GM19324 (cell line): ENCODE measurements around the gene MTG2.
"Not testable (repeated sequence)": the region's sequence is repeated elsewhere in the genome, so short reads cannot be mapped to it uniquely, and the experiment has no call there.

Experiments used
- ATAC-seq: cut with Tn5 transposase; IDR thresholded peaks from one replicate; pipeline ENCODE4 v1.9.1; 2021; ENCODE audit warnings: mild to moderate bottlenecking, moderate library complexity; ENCODE audit not compliant: unreplicated experiment, low FRiP score

MTG2 gene

DNA sequence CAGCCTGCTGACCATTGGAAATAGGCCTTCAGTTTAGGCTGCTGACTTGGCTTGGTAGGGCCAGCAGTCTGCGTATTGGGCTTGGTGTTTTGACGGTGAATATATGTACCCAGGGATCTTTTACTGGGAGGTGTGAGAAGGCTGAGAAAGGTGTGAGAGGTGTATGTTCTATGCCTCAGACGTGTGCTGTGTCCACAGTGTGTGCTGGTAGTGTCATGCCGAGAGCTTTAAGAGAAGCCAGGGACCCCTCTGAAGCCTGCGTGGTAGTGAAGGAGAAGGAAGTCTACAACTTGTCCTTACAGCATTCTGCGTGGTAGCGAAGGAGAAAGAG lies 37.2 kb upstream of the MTG2 start:
- ATAC-seq, result no peak

DNA sequence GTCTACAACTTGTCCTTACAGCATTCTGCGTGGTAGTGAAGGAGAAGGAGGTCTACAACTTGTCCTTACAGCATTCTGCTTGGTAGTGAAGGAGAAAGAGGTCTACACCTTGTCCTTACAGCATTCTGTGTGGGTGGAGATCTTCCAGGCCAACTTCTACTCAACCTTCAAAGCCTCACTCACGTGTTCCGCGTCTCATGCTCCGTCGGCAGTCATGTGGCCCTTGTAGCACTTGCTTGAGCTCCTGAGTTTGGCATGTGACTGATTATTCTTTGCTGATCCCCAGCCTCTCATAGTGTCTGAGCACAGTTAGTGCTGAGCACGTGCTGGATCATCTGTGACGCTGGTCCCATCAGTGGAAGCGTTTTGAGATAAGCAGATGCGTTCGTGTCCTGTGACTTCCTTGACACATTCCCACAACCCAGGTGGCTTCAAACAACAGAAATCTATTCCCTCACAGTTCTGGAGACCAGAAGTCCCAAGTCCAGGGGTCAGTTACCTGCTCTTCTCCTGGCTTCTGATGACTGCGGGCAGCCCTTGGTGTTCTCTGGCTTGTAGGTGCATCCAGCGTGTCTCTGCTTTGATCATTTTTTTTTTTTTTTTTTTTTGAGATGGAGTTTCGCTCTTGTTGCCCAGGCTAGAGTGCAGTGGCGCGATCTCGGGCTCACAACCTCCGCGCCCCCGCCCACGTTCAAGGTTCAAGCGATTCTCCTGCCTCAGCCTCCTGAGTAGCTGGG lies 36.6 kb upstream of the MTG2 start:
- no peak for ATAC-seq

DNA sequence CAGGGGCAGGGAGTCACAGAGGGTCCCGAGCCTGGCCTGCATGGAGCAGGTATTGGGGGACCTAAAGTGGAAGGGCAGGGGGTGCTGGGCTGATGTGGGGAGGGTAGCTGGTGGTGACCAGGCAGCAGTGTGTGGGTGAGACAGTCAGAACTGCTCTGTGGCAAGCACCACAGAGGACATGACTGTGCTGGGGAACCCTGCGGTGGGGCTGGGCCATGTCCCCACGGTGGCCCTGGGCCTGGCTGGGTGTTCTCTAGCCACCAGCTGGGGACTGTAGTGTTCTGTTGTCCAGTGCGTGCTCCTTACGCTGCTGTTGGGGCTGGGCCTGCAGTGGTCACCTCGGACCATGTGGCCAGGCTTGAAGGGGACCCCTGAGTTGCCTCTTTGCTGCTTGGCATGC lies 35.7 kb upstream of the MTG2 start:
- no peak for ATAC-seq

DNA sequence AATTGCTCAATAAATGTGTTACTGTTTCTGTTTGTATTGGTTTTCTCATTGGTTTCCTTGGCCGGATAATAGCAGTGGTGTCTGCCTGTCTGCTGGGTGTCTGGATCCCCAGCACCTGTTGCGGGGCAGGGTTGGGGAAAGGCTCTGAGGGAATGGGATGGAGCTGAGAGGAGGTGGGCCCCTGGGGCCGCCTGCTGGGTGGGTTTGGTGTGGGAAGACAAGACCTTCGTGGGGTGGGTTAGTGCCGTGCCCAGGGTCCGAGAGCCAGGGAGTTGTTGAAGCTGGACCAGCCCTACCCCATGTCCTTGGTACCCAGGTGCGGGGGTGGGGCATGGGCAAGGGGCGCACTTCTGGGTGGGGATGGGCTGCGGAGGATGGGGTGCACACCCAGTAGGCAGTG lies 35.3 kb upstream of the MTG2 start:
- ATAC-seq, result no peak

DNA sequence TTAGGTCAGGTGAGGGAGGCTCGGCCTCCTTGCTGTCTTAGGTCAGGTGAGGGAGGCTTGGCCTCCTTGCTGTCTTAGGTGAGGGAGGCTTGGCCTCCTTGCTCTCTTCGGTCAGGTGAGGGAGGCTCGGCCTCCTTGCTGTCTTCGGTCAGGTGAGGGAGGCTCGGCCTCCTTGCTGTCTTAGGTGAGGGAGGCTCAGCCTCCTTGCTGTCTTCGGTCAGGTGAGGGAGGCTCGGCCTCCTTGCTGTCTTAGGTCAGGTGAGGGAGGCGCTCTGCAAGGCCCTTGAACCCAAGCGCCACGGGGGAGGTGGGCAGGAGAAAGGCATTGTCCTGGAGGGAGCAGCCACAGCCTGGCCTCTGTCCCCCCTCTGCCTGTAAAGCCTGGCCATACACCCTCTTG lies 34.4 kb upstream of the MTG2 start:
- not testable (repeated sequence) for ATAC-seq

DNA sequence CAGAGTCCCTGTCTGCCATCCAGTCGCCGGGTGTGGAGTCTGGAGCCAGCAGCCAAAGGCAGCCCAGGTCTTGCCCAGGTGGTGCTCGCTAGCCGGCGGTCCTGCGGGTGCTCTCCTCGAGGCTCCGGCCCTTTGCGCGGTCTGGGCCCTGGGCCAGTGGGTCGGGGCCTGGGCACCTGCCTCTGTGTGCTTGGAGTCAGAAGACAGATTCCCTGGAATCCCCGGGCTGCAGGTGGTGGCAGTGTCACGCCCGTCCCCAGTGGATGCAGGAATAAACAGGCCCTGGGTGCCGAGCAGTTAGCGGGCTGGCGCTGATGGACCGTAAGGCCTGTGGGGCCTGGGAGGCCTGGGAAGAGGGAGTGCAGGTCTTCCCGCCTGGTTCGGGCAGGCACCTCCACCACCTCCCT lies 33.9 kb upstream of the MTG2 start:
- ATAC-seq, result no peak

DNA sequence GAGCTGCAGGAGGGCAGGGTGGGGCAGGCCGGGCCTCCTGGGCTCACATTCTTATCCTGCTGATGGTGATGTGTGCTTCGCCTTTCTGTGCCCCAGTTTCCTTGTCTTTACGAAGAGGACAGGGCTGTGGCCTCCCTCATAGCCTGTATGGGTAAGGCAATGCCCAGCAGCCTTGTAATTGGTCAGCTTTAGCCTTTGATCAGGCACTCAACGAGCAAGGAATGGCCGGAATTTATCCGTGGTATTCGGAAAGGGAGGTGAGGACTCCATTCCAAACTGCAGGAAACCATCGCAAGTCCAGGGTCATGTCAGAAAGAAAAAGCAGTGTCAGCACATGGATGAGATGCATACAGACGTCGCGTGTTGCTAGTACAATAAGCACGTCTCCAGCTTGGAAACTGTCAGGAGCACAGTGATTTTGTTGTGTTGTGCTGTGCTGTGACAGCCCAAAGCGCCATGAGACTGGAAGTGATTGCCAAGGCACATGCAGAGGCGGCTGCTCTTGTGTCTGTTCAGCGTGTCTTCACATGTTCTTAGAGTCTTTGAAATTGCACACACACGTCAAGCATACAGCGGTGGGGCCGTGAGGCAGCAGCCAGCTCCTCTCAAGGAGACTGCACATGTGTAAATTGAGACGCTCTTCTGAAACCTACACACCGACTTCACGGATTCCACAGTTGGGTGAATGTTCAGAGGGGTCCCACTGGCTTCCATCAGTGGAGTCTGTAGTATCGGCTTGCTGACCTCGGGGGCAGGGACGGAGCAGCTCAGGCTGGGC lies 33.1 kb upstream of the MTG2 start:
- ATAC-seq, result no peak

DNA sequence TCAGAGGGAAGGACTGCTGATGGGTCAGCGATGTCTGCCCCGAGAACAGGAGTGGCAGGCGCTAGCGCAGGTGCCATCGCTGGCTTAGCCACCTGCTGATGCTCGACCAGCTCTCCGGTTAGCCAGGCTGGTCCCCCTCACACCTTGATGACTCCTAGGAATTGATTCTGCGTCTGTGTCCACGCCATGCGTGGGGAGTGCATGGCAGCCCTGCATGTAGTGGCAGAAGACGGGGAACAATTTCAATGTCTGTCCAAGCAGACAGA lies 32.6 kb upstream of the MTG2 start:
- no peak for ATAC-seq

DNA sequence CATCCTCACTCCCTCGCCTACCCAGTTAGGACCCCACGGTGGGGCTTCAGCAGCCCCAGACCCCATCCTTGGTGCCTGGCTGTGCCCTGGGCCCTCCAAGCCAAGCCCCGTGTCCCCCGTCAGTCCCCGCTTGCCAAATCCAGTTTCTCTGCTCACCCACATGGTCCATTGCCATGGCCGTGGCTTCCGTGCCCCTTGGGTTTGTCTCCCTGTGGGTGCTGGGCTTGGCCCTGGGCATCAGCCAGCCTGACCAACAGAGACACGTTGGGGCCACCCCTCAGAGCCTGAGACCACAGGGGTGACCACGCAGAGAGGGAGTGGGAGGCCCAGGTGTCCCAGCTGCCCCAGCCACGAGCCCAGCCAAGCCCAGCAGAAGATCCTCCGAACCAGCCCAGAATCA lies 31.6 kb upstream of the MTG2 start:
- ATAC-seq, result no peak

DNA sequence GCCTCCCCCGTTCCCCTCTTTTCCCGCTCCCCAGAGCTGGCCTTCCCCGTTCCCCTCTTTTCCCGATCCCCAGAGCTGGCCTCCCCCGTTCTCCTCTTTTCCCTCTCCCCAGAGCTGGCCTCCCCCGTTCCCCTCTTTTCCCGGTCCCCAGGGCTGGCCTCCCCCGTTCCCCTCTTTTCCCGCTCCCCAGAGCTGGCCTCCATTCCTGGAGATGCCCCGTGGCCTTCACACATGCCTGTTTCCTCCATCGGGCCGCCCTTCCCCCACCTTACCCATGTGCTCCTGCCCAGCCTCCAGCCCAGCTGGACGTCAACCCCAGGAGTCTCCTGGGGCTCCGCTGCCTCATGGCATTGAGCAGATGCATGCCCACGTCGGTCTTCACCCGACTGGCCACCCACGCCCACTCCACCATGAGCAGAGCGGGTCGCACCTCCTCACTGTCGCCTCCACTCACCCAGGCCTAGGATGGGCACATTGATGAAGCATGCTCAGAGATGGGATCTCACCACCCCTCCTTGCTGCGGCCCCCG lies 30.9 kb upstream of the MTG2 start:
- ATAC-seq, result no peak

DNA sequence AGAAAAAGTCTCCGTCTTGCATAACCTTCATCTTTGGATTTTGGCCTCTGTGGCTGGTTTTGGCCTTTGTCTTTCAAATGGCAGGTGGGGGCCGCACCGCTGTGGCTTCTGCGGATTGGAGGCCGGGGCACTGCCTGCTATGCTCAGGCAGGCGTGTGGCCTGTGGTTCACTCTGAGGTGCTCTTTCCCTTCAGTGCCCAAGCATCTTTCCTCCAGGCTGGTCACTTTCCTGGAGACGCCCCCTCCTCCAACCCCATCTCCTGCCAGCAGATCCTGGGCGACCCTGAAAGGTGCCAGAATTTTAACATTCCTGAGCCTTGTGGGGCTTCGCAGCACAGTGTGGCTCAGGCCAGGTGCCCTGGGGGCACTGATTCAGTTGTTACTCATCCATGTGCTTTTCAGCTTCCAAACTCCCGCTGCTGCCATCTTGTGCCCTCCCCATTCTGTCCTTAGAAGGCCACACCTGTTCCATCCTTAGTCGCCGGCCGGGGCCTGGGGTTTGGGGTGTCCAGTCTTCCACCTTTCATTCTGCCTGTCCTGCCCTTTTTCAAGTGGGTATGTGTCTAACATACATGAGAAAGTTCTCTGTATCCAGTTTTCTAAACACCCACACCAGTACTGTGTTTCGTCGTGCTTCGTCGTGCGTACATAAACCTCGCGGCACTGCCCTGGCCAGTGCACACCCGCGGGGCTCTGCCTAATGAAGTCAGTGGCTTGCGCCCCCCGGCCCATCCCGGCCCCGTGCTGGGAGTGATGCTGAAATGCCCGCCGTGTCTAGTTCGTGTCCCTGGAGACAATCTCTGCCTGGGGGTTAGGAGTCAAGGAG lies 27.2 kb upstream of the MTG2 start:
- no peak for ATAC-seq

DNA sequence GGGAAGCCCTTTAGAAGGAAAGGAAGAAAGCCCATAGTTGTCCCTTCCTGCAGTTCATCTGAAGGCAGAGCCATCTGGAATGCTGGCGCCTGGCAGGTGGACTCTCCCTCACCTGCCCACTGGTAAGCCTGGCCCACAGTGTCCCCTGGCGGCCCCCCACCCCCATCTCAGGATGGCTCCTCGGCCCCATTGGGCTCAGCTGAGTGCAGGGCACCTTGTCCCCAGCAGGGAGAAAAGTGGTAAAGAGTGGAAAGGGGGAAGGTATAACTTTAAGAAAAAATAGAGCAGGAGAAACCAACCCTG lies 26.6 kb upstream of the MTG2 start:
- ATAC-seq, result no peak

DNA sequence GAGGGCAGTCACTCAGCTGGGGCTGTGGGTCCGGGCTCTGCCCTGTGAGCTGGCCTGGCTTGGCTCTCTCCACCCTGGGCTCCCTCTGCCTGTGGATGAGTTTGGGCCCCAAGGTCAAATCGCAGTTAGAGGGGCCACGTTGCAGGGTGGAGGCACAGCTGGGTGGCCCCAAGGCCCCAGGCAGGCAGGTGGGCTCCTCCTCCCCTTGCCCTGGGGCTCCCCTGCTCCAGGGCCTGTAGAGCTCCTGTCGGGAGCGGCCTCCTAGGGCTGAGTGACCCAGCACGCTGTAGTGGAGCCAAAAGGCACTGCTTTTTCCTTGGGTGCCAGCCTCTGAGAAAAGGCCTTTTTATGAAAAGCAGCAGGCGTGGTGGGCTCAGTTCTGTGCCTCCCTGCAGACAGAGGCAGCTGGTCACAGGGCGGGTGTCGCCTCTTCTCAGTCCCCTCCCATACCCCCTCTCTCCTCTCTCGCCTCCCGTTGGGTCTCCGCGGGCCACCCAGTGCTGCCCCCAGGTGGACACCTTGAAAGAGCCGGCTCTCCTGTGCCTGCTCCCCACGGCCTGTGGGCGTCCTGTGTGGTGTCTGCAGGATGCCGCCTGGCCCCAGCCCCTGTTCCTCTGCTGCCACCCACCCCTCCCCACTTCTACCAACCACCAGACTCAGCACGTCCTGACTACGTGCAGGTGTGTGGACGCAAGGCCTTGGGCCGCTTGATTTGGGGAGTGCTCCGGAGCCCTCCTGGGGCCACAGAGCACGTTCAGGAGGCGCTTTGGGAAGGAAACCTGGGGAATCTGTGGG lies 26.0 kb upstream of the MTG2 start:
- no peak for ATAC-seq

DNA sequence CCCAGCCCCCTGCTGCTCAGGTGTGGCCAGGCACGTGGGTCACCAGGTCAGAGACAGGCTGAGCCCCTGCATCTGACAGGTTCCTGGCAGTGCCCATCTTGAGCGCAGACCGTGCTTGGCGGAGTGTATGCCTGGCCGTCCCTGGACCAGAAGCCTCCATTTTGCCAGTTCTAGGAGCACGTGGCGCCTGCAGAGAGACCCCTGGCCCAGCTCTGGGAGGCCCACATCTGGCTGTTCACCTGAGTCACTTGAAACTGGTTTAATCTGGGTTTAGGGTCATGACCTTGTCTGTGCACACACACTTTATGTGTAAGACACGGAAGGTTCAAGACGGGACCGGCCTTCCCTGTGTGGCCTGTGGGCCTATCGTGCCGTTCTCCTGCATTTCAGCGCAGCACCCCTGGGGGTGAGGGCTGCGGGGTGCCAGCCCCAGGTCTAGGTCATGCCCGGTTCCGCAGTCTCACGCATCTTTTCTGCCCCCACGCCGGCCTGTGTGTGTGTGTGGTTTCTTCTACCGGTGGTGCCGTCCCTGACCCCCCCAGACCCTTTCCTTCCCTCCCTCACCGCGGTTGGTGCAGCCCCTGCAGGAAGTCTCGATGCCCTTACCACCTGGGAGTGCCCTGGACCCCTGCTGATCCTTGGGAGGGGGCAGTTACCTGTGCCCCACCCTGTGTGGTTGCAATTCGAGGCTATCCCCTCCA lies 25.3 kb upstream of the MTG2 start:
- ATAC-seq, result no peak

DNA sequence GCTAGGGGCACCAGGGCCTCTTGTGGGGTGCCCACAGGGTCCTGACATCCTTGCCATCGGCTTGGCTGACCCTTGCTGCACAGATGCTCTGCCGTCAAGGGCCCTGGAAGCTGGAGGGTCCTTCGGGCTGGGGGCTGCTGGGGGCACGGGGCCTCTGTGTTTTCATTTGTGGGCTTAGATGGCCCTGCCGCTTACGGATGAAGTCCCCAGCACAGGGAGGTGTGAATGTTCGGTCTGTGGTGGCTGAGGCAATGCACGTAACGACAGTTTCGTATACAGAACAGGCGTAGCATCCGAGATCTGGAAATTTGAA lies 24.8 kb upstream of the MTG2 start:
- no peak for ATAC-seq

DNA sequence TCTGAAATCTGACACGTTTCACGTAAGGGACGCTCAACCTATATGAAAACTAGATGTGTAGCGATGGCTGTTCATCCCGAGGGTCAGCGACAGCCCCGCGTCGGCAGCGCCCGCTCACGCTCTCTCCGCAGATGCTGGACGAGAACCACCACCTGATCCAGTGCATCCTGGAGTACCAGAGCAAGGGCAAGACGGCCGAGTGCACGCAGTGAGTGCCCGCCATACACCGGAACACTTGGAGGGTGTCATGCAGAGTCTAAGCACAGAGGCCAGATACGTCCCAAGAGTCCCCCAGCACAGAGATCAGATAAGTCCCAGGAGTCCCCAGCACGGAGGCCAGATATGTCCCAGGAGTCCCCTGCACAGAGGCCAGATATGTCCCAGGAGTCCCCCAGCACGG lies 24.3 kb upstream of the MTG2 start:
- no peak for ATAC-seq

DNA sequence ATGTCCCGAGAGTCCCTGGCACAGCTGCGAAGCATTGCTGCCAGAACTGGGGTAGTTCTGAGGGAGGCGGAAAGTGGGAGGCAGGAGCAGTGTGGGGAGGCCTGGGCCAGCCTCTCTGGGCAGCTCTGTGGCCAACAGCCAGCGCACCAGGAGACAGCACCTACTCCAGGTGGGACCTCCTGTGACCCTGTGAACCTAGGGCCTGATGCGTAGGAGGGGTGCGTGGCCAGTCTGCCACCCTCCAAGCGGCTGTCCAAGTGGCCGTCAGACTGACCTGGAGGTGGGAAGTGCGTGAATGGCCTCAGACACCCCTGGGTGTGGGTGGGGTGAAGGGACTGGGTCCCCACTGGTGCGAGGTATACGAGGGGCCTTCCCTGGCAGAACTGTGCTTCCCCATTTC lies 23.8 kb upstream of the MTG2 start:
- ATAC-seq, result no peak

DNA sequence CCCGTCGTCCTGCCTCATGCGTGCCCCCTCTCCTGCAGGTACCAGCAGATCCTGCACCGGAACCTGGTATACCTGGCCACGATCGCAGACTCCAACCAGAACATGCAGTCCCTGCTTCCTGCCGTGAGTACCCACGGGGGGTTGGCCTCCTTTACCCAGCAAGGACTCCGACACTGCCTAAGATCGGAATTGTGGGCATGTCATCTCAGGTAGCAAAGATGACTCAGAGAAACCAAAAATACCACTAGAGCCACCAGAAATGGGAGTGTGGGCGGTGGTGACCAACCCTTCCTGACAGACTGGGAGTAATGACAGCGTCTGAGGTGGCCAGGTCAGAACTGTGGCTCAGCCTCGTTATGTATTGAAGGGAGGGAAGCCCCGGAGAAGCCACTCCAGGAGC lies 23.0 kb upstream of the MTG2 start:
- ATAC-seq, result no peak

DNA sequence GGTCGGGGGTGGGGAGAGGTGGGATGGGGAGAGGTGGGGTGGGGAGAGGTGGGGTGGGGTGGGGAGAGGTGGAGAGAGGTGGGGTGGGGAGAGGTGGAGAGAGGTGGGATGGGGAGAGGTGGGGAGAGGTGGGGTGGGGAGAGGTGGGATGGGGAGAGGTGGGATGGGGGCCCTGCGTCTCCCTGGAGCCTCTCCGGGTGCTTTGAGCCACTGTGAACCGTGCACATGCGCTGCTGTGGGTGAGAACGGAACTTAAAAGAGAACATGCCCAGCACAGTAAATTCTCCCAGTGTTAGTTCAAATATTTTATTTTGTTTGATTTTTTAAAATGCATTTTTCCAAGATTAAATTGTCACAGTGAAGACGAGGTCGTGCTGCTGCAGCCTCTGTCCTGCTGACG lies 22.6 kb upstream of the MTG2 start:
- ATAC-seq, result no peak

DNA sequence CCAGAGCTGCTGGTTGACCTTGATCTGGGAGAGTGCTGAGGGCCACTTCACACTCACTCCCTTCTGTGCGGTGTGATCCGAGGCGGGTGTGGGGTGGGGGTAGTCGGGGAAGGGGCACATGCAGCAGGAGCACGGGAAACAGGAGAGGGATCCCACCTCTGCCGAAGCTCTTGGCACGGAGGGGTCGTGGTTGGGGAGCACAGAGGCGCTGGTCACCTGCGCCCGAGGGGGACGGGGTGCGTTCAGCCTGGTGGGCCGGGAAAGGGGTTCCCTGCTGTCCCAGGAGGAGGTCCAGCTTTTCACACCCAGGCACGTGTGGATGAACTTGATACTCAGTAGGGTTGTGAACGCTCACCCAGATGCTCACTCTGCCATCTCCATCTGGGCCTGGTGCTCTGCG lies 22.0 kb upstream of the MTG2 start:
- no peak for ATAC-seq

DNA sequence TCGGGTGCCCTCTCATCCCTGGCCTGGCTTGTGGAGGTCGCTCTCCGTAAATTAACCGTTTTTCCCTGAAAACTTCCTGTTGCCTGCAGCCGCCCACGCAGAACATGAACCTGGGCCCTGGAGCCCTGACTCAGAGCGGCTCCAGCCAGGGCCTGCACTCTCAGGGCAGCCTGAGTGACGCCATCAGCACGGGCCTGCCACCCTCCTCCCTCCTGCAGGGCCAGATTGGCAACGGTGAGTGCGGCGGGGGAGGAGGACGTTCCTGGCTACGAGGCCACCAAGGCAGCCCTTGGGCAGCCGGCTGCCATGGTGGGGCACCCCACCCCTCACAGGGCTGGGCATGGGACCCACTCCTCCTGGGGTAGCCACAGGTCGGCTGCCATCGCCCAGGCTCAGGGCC lies 21.5 kb upstream of the MTG2 start:
- ATAC-seq, result no peak
